GM18951 (cell line): Measurements from ENCODE around the gene TMEM63A.

Experiments used
- POLR2A ChIP-seq: IDR thresholded peaks from 4 replicates; pipeline ENCODE4 v1.6.1; 2011; ENCODE audit warnings: mild to moderate bottlenecking; ENCODE audit not compliant: insufficient read length, insufficient read depth; ENCODE audit errors: extremely low read depth
- in situ Hi-C: fragments of 300-500 bp; cut with MboI; formaldehyde crosslinking; loops from one replicate; pipeline ENCODE4 v1.12.0; 2022; ENCODE audit warnings: low sequenced_read_pairs, mixed read lengths, inconsistent platforms; ENCODE audit not compliant: unreplicated experiment

The TMEM63A gene

GRCh38 chr1:225860876-225861441 lies 21.2 kb downstream of the TMEM63A start:
- TF ChIP-seq POLR2A, result no peak
- in situ Hi-C loops, result no loop called here

GRCh38 chr1:225860107-225860506 lies 22.1 kb downstream of the TMEM63A start:
- TF ChIP-seq POLR2A, result no peak
- in situ Hi-C loops, result no loop called here

- TF ChIP-seq POLR2A, result no peak
- in situ Hi-C loops, result no loop called here
Observed at GRCh38 chr1:225859151-225859550, 23.0 kb downstream of the TMEM63A start.

DNA sequence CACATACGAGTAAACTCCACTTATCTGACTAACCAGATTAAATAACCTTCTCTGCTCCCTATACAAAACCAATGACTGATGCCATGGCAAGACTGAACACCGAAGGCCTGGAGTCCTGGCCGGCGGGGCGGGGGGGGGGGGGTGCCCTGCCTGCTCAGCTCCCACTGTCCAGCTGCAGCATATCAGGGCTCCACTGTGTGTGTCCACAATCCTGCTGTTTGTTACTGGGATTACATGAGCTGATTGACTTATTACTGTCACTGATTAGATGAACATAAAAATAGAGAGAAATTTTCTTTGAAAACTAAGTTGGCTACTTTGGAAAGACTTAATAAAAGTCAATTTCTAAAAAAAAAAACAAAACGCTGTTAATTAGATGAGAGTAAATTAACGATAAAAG lies 24.9 kb downstream of the TMEM63A start:
- no peak for TF ChIP-seq POLR2A
- in situ Hi-C loops, result no loop called here

DNA sequence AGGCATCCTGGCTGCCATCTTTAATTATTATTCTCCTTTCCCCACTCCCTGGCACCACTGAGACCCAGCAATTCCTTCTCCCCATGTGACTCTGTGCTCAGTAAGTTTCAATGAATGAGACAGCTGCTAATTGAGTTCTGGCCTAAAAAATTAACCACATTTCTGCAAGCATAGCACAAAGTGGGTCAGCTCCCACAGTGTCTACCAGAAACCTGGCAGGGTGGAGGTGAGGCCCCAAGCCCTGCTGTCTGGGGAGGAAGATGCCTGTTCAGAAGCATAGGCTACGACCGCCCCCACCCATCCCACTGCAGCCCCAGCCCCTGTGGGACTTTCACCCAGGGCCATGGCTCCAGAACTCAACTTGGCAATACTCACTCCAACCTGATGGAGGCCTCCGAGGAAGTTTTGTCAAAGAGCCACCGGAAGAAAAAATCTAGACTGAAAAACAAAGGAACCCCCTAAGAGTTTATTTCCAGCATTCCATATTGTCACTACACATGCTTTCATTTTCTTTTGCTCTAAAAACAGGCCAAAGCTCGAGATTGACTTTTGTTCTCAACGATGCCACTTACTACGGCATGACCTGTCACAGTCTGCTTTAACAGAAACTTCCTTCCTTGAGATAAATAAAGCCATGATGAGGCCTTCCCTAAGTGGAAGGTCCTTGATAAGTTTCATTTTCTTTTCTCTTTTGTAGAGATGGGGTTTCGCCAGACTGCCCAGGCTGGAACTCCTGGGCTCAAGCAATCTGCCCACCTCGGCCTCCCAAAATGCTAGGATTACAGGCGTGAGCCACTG lies 26.5 kb downstream of the TMEM63A start:
- no peak for TF ChIP-seq POLR2A
- in situ Hi-C loops, result no loop called here

- no peak for TF ChIP-seq POLR2A
- in situ Hi-C loops, result no loop called here
Observed at GRCh38 chr1:225853441-225853840, 28.7 kb downstream of the TMEM63A start.

DNA sequence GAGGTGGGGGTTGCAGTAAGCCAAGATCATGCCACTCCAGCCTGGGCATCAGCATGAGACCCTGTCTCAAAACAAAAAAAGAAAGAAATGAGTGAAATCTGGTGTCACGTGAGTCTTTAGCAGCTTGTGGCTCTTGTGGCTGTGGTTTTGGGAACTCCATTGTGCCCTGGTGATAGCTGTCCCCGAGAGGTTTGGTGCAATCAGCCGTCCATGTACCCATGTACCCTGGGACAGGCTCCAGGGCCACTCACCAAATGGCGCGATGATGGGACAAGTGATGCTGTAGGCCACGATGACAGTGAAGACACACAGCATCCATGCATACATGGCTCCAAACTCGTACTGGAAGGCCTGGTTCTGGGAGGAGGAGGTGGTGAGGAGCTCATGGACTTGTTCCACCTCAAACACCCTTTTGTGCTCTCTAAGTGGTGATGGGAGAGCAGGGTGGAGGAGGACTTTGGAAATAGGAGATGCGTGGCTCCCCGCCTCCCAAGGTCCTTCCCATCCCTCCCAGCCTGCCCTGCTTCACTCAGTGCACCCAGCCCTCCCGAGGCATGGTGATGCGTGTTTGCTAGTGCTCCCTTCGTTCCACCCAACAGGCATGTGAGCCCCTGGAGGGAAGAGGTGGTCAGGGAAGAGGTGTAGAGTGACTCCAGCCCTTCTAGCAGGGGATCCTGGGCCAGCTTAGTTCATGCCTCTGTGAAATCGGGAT lies 29.6 kb downstream of the TMEM63A start:
- in situ Hi-C loops, result no loop called here
- no peak for TF ChIP-seq POLR2A

DNA sequence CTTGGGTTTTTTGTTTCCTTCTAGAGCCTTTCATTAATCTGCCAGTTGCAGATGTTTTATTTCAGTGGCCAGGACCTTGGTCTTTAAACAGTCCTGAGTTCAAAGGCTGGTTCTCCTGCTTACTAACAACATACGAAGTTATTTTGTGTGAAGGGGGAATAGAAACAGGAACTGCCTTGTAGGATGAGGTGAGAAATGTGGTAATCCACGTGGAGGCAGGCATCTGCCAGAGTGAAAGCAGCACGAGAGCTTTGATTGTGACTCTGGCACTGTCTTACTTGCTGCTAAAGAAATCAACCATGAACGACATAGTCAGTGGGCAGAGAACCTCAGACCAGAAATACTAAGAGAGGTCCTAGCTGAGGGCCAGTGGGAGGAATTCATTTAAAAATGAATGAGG lies 30.4 kb downstream of the TMEM63A start:
- in situ Hi-C loops, result no loop called here
- TF ChIP-seq POLR2A, result no peak

DNA sequence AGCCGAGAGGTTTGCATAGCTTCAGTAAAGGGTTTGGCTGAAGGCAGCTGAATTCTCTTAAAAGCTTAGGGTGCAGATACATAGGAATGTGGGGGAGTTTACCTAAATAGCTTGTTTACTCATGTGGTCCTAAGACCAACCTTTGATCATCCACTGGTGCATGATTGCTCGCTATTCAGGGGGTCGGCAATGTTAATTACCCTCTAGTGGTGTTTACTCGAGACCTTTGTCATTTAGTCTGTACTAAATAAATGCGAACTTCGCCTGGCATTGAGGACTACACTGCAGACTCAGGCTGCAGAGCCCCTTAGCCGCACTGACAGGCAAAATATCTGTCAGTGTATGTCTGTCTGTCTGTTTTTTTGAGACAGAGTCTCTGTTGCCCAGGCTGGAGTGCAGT lies 31.8 kb downstream of the TMEM63A start:
- in situ Hi-C loops, result no loop called here
- TF ChIP-seq POLR2A, result no peak

DNA sequence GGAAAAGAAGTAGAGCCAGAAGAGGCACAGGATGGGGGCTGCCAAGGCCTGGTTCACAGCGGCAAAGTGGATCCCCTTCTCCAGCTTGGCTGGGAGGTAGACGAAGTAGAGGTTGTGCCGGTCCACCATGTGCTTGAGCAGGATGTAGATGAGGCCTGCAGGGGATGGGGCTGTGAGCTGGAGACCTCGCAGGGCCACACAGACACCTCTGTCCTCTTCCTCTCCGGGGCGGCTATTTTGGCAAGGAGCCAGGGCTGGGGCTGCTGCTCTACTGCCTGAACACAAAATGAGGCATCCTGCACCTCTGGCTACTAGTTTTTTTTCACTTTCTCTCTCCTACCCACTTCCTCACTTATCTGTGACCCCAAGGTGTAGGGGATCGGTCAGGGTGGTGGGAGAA lies 32.3 kb downstream of the TMEM63A start:
- in situ Hi-C loops, result no loop called here
- no peak for TF ChIP-seq POLR2A

DNA sequence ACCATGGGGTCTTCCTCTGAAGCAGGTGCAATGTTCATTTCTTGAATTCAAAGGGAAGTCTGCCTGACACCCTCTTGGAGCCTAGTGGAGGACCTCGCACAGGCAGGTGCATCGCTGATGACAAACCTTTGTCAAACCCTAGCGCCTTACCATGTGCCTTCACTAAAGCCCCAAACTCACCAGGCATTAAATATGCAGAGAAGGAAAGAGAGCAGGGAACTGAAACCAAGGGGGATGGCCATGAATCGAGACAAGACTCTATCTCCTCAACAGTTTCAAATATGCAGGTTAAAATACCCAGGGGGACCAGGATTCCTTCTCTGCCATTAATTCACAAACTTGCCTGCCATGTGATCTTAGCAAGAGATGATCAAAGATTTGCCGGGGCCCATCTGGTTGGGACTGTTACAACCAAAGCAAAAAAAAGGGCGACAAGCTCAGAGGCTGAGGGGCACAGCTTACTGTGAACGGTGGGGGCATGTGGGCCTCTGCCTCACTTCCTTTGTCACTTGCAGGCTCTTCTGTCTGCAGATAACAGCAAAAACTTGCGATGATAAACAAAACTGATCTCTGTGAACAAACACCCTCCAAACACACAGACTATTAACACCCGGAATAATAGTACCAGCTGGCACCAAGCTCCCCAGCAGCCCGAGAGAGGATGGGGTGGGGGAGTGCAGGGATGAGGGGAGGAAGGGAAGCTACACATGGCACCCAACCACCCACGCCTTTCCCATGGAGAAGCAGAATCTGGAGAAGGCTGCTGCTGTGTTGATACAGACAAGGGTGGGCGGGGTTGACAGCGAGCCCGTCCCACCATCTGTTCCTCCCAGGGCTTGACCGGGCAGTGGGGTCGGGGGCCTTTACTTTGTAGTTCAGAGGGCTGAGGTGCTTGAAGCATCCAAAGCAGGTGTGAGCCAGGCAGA lies 33.9 kb downstream of the TMEM63A start:
- TF ChIP-seq POLR2A, result no peak
- in situ Hi-C loops, result no loop called here

DNA sequence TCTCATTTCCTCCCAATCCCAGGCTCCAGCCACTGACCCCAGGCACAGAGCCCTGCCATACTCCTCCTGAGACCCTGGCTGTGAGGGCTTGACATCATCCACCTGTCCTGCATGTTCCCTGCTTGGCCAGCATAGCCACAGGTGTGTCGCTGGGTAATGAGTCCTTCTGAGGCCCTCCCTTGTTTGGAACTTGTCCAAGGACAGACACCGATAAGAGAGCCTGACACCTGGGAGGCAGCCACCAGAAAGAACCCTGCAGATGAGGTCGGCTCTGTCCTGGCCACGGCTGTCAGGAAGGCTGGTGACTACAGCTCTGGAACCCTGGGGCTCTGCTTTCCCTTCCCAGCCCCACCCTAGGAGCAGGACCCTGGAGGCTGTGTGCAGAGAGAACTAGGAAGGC lies 34.6 kb downstream of the TMEM63A start:
- no peak for TF ChIP-seq POLR2A
- in situ Hi-C loops, result no loop called here

DNA sequence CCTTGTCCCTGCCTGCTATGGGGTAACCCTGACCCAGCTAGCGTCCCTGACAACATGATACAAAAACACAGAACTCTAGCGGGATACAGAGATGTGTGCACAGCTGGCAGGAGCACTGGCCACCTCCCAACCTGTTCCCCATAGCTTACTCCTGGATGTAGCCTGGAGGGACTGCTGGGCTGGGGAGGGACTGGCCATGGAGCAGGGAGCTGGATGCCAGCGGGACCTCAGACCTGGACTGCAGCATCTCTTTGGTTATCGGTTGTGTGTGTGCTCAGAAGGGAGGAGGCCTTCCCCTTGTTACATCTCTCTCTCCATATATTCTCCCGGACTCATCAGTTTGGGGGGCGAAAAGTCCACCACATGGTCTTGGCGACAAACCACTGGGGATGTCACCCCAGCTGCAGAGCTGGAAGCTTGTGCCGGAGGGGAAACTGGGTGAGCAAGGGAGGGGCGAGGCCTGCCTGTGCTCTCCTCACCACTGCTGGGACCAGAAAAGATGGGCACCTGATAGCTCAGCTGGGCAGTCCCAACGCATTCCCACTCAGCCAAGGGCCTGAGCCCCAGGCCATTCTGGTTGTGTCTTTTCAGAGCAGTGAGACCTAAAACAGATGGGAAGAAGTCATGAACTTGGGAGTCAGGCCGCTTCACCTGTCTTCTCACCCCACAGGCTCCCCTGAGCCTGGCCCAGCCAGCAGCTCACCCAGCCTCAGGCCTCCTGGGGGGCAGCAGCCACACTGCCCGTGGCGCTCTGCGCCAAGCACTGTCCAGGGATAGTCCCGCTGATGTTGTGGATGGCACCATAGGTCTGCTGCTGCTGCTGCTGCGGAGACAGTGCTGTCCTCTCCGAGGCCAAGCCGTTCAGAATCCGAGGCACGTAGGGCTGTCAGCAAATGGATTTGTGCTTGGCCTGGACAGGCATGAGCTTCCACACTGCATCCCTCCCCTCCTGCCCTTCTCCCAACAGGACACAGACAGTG lies 35.6 kb downstream of the TMEM63A start:
- in situ Hi-C loops, result no loop called here
- no peak for TF ChIP-seq POLR2A
